GM21526 (cell line): ENCODE measurements around the gene CCT6A.
A peak's percentile ranks its signal among the peaks of the same experiment; 100 is the strongest.
"Not testable (repeated sequence)": the region's sequence is repeated elsewhere in the genome, so short reads cannot be mapped to it uniquely, and the experiment has no call there.

Experiments
- ATAC-seq: cut with Tn5 transposase; IDR thresholded peaks from one replicate; pipeline ENCODE4 v1.9.1; 2021; ENCODE audit warnings: moderate library complexity; ENCODE audit not compliant: unreplicated experiment, low FRiP score

Gene CCT6A, protein sequence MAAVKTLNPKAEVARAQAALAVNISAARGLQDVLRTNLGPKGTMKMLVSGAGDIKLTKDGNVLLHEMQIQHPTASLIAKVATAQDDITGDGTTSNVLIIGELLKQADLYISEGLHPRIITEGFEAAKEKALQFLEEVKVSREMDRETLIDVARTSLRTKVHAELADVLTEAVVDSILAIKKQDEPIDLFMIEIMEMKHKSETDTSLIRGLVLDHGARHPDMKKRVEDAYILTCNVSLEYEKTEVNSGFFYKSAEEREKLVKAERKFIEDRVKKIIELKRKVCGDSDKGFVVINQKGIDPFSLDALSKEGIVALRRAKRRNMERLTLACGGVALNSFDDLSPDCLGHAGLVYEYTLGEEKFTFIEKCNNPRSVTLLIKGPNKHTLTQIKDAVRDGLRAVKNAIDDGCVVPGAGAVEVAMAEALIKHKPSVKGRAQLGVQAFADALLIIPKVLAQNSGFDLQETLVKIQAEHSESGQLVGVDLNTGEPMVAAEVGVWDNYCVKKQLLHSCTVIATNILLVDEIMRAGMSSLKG

DNA sequence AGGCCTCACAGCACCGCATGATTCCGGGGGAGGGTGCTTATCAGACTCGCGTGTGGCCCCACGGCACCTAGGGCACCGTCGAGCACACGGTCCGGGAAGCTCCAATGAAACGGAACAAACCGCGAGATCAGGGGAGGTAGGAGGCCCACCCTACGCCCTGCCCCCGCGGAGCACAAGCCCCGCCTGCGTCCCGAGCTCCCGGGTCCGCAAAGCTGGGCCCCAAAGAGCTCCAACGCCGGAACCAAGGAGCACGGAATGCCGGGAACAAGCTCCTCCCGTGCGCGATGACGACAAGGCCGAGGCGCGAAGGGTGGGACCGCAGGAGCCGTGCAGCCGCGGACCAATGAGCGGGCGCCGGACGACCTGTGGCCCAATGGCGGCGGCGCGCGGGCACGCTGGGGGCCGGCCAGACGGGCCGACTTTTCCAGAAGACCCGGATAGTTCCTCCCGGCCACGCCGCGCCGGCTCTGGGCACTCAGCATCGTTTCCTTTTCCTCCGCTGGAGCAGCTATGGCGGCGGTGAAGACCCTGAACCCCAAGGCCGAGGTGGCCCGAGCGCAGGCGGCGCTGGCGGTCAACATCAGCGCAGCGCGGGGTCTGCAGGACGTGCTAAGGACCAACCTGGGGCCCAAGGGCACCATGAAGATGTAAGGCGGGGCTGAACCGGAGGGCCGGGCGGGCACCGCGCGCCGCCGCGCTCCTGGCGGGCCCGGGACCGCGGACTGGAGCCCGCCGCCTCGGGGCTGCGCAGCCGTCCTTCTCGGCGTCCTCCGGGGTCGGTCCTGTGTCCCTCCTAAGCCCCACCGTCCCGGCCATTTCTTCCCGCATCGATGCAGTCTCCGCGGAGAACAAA is at the start of gene CCT6A, which contains the start of gene PSPH:
Gene CCT6A (plus strand): TSS at position 427 of the 853 bp plus-strand sequence. CDS start 84 bp downstream, at position 511.
Gene PSPH (minus strand): TSS at position 106 of the 853 bp plus-strand sequence. CDS start 30,232 bp downstream, outside the sequence.
- ATAC-seq, result peak; percentile 96

DNA sequence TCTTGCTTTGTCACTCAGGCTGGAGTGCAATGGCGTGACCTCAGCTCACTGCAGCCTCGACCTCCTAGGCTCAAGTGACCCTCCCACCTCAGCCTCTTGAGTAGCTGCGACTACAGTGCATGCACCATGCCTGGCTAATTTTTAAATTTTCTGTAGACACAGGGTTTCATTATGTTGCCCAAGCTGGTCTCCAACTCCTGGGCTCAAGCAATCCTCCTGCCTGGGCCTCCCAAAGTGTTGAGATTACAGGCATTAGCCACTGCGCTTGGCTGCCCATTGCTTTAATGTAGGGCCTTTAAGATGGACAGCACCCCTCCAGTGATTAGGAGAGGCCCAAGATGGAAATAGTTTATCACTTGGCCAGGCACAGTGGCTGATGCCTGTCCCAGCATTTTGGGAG is 47.8 kb upstream of the CCT6A start:
- no peak for ATAC-seq

DNA sequence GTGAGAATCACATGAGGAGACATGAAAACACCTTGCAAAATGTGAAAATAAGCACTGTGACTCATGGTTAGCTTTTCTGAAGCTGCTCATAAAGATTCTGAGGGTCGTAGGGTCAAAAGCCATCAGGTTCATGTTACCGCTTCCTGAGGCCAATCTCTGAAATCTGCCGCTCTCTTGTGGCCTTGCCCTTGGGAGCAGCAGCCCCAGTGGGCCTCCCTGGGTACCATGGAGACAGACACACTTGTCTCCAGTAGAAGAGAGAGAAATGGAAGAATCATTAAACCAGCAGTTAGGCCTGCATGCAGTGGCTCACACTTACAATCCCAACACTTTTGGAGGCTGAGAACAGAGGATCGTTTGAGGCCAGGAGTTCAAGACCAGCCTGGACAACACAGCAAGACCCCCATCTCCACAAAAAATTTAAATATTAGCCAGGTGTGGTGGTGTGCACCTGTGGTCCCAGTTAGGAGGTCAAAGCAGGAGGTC is 44.4 kb upstream of the CCT6A start:
- ATAC-seq, result no peak

DNA sequence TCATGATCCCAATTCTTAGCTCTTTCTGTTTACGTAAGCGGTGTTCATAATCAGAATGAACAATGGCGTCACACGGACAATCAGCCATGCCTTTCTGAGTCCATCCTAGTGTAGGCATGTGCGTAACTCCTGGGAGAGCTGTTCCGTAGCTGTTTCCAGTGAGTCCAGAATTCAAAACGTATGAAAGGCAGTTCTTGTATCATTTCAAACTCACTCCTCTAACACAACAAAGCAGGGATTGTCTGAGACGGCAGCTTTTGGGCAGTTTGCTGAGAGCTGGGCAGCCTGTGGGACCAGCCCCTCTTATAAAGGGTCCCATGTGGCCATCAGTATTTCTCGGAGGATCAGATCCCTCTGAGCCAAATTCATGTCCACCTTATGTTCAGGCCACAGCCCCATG is 43.7 kb upstream of the CCT6A start:
- no peak for ATAC-seq

DNA sequence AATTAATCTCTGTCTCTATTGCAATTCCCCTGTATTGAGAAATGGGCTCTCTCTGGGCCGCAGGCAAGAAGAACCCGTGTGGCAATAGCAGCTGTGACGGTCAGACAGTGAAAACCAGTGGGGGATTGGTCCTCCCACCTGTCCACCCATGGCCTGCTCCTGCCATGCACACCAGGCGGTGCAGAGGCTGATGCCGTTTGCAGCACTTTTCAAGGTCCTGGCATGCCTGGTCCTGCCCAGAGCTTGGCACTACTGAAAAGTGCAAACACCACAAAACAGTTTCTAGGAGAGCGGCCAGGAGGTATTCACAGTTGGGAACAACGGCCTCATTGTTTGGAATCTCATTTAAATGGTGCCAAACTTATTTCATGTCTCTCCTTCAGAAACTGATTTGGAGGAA is 41.9 kb upstream of the CCT6A start:
- no peak for ATAC-seq

DNA sequence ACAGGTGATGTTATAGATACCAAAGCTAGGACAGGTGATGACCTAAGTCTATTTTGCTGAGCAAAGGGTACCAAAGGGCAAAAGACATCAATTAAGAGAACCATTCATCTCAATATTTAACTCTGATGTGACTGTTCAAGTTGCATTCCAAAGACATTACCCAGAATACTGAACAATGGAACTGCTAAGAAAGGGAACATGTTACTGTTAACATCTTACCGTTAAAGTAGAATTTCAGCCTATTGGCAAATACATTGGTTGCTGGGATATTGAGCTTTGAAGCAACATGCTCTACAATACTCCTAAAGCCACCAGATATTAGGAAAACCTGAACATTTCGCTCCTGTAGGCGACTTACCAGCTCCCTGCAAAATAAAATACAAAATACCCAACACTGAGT is 34.5 kb upstream of the CCT6A start:
- ATAC-seq, result not testable (repeated sequence)

DNA sequence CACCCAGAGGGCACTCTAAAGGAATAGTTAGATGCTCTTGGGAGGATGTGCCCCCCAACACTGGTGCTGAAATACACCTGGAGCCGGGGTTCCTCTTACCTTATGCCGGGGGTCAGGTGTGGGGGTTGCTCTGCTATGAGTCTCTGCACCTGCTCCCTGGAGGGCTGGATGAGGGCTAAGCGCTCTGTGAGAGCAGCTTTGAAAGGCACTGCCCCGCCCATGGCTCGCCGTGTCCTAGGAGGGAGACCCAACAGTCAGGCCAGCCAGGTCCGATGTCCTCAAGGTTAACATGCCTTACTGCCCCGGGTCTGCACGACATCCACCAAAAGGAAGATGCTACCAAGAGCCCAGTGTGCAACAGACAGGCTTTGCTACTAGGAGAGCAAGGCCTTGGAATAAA is 32.1 kb upstream of the CCT6A start:
- ATAC-seq, result no peak

DNA sequence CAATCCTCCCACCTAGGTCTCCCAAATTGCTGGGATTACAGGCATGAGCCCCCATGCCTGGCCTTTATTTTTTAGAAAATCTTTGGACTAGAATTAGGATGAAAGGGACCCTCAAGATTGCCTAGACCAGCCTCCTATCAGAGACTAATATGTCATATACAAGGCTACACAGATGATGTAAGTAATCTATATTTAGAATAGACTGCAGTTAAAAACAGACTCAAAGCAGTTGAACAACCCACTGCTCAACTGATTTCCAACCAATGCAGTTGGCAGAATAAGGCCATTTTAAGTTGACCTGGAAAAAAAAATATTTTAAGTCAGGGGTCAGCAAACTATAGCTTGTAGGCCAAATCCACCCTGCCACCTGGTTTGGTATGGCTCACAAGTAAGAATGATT is 28.1 kb upstream of the CCT6A start:
- no peak for ATAC-seq

DNA sequence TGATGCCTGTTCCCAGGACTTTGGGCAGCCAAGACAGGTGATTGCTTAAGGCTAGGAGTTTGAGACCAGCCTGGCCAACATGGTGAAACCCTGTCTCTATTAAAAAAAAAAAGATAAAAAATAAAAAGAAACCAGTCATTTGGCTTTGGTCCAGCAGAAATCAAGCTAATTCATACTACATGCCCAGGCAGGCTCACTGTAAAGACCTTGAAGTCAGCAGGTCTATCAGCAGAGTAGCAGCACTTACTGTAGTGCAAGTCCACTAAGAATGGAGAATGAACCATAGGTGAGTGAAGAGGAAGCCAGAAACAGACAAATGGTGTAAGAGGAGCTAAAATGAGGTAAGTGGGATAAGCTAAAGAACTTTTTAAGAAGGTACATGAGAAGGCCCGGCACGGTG is 25.0 kb upstream of the CCT6A start:
- ATAC-seq, result no peak

DNA sequence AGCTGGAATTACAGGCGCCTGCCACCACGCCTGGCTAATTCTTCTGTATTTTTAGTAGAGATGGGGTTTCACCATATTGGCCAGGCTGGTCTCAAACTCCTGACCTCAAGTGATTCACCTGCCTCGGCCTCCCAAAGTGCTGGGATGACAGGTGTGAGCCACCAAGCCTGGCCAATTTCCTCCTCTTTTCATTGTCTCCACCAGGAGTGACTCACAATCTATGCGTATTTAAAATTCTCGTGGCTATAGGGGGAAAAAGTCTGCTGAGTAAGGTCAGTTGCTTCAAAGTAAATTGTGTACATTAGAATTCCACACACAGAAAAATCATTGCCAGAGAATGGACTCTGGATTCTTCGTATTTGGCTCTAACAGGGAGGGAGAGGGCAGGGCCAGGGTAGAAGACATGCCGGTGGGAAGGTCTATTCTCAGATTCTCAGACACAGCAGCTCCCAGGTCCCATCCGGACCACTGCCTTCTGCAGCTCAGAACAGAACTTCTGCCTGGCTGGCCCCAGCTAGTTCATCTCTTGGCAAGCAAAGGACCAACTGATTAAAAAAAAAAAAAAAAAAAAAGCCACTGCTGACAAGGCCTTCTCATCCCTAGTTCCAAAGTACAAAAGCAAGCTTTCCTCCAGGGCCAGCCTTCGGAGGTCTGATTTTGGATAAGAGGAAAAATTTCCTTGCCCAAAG is 22.5 kb upstream of the CCT6A start:
- no peak for ATAC-seq

DNA sequence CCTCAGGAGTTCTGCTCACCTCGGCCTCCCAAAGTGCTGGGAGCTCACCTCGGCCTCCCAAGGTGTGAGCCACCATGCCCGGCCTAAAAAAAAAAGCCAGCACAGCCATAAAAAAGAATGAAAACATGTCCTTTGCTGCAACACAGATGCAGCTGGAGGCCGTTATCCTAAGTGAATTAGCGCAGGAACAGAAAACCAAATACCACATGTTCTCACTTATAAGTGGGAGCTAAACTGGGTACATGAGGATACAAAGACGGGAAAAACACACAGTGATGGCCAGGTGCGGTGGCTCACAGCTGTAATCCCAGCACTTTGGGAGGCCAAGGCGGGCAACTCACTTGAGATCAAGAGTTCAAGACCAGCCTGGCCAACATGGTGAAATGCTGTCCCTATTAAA is 21.2 kb upstream of the CCT6A start:
- no peak for ATAC-seq

DNA sequence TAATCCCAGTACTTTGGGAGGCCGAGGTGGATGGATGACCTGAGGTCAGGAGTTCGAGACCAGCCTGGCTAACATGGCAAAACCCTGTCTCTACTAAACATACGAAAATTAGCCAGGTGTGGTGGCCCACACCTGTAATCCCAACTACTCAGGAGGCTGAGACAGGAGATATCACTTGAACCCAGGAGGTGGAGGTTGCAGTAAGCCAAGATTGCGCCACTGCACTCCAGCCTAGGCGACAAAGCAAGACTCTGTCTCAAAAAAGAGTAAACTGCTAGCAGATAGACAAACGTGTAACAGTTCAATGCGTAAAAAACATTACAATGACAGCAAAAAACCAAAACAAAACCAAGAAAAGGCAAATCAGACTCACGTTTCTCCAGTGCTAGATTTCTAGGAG is 20.0 kb upstream of the CCT6A start:
- ATAC-seq, result not testable (repeated sequence)

DNA sequence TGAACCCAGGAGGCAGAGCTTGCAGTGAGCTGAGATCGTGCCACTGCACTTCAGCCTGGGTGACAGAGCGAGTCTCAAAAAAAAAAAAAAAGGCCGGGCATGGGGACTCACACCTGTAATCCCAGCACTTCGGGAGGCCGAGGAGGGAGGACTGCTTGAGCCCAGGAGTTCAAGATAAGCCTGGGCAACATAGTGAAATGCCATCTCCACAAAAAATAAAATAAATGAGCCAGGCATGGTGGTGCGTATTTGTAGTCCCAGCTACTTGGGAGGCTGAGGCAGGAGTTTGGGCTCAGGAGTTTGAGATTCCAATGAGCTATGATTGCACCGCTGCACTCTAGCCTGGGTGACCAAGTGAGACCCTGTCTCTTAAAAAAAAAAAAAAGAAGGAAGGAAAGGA is 19.0 kb upstream of the CCT6A start:
- not testable (repeated sequence) for ATAC-seq

DNA sequence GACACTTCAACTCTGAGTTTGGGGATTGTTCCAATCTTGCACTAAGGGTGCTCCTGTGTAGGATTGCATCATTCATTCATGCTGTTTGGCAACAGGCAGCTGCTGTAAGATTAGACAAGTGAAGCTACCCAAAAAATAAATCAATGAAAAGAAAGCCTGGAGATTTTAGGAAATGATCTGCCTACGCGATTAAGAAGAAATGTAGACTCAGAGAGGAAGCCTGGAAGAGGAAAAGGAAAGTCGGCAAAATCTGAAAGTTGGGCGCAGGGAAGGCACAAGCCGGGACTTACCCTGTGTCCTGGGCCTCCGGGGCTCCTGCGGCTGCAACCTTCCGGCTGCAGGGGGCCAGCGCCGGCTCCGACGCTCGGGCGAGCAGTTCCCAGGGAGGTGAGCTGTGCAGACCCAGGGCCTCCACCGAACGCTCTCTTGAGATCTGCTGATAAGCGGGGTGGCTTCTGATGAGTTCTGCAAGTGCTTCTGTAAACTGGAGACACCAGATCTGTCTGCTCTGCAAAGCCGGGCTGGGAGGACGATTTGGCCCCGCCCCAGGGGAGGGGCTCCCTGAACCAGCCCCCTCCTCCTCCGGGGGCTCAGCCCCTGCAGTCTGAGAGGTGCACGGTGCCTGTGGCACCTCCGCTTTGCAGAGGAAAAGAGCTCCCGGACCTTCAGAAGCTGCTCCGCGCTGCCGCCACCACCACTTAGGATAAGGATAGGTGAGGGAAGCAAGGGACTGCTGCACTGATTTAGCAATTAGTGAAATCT is 17.7 kb upstream of the CCT6A start:
- peak; percentile 97 for ATAC-seq

DNA sequence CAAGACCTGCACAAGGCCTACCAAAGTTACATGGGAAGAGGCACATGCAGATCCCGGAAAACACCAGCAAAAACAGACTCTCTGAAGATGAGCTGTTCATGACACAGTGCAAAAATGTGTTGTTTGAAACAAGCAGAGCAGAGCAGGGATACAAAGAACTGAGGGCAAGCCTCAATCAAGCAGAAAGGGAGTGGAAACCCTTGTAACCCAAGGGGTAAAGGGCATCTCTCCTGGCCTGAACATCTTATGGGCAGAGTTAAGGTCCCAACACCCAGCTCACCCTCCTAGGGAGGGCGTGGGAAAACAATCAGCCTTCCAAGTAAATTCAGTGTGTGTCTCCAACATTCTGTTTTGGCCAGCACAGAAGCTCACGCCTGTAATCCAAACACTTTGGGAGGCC is 10.8 kb upstream of the CCT6A start:
- no peak for ATAC-seq

DNA sequence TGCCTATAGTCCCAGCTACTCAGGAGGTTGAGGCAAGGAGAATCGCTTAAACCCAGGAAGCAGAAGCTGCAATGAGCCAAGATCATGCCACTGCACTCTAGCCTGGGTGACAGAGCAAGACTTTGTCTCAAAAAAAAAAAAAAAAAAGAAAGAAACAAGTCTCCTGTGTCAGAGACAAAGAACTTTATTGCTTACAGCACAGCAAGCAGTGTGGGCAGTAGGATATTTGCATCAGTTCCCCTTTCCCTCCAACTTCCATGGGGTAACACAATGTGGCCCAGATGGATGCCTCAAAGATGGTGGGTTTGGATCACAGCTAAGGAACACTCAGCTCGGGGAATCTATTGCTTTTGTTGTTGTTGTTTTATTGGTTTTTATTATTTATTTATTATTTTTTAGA is 5.8 kb upstream of the CCT6A start:
- ATAC-seq, result not testable (repeated sequence)

DNA sequence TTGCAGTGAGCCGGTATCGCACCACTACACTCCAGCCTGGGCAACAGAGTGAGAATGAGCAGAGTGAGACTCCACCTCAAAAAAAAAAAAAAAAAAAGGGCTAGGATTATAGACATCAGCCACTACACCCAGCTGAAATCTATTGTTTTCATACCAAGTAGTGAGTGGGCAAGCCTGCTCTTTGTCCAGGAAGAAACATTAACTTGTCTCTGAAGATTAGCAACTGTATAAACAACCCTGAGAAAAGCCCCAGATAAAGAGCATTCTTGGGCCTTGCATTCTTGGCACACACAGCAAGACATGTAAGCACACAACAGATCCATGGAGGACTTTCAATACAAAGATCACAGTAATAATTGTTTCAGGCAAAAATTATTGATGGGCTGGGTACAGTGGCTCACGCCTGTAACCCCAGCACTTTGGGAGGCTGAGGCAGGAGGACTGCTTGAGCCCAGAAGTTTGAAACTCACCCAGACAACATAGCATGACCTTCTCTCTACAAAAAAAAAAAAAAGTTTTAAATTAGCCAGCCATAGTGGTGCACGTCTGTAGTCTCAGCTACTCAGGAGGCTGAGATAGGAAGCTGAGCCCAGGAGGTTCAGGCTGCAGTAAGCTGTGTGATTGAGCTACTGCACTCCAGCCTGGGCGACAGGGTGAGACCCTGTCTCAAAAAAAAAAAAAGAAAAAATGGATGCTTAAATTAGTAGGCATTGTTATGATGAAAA is 4.7 kb upstream of the CCT6A start:
- no peak for ATAC-seq

DNA sequence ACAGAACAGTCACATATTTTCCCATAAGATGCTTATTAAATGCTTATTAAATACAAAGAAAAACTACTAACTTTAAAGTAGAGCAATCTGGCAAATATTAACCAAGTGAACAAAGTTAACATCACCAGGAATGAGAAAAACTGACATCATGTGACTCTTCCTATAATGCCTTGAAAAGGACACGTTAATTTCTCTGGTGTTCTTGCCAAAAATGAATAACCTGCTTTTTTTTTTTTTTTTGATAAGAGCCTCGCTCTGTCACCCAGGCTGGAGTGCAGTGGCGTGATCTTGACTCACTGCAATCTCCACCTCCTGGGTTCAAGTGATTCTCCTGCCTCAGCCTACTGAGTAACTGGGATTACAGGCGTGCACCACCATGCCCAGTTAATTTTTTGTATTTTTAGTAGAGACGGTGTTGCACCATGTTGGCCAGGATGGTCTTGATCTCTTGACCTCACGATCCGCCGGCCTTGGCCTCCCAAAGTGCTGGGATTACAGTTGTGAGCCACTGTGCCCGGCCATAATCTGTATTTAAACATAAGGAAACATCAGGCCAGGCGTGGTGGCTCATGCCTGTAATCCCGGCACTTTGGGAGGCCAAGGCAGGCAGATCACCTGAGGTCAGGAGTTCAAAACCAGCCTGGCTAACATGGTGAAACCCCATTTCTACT is 4.0 kb upstream of the CCT6A start:
- ATAC-seq, result not testable (repeated sequence)

DNA sequence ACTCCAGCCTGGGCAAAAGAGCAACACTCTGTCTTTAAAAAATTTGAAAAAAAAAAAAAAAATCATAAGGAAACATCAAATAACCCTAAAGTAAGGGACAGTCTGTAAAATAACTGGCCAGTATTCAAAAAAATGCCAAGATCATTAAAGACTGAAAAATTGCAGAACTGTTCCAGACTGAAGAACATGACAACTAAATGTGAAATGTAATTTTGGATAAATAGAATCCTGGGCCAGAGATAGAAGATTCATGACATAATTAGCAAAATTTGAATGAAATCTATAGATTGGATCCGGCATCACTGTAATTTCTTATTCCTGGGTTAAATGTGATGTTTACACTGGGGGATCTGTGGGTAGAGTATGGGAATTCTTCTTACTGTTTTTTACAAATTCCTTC is 3.3 kb upstream of the CCT6A start:
- no peak for ATAC-seq
